ENCODE data around the gene KCNIP1. TPM values are rescaled to one million over a fixed set of nuclear protein-coding genes. Genes with fewer than 3 reads are reported as not detected.

KCNIP1 gene
- total and polyA plus RNA-seq, 9 of the 15 experiments (the other 6 are each of a cell fraction or from before 2014, with no cell fraction given), result not detected

- Histone ChIP-seq H3K9me3 (replicated peaks; ENCODE audit: control insufficient read depth, insufficient read depth, low read depth, low read length) (no peaks in the 10 kb centered on the region), H3K9ac (ENCODE audit: insufficient read depth in 1 of 2, low read depth in 2 of 2, low read length in 2 of 2) (no peak overlapping the region), H3K4me3 (no peak overlapping the region), H3K27ac (ENCODE audit: extremely low read depth, low read depth, low read length) (no peak overlapping the region), H3K36me3 (ENCODE audit: control insufficient read depth, insufficient read depth, low read length) (no peaks in the 10 kb centered on the region), H2AFZ (ENCODE audit: low read depth, low read length) (no peak overlapping the region), H3K79me2 (ENCODE audit: control insufficient read depth, insufficient read depth, low read length) (no peaks in the 10 kb centered on the region), H3K27me3 (ENCODE audit: control insufficient read depth in 2 of 2, insufficient read depth in 2 of 2, low read length in 2 of 2) (no peaks in the 10 kb centered on the region; a peak in 1 of 5 replicates), H4K20me1 (replicated peaks; ENCODE audit: control insufficient read depth, insufficient read depth, low read length) (no peaks in the 10 kb centered on the region), H3K4me2 (ENCODE audit: insufficient read depth, low read length) (no peak overlapping the region), H3K9me1 (ENCODE audit: control insufficient read depth, insufficient read depth, low read length) (no peaks in the 10 kb centered on the region), H3K4me1 (replicated peaks in 1 of 2; ENCODE audit: control insufficient read depth in 2 of 2, insufficient read depth in 2 of 2, low read length in 2 of 2) (no peaks in the 10 kb centered on the region)
- intact Hi-C loops (cut with micrococcal nuclease), result no loop called here
- ATAC-seq, result no peak
- DNase-seq (ENCODE audit: extremely low read depth in 1 of 4, low spot score in 3 of 4), result no peak
- ChIA-PET CTCF (ENCODE audit: low intra/inter-chr PET ratio) (no interaction called here), POLR2A (no interaction called here)
- TF ChIP-seq E2F1 (CRISPR knock-in tag; IDR thresholded peaks at IDR 0.05) (no peak), MNT (conservative IDR thresholded peaks at IDR 0.05) (no peak), ZNF398 (CRISPR knock-in tag; IDR thresholded peaks at IDR 0.05) (no peak), NCOA1 (IDR thresholded peaks at IDR 0.05; ENCODE audit: low read depth) (no peak), NUFIP1 (IDR thresholded peaks at IDR 0.05; ENCODE audit: partially characterized antibody) (no peak), HLTF (IDR thresholded peaks at IDR 0.05) (no peak), TFAM (CRISPR knock-in tag; conservative IDR thresholded peaks at IDR 0.05) (no peak), PREB (CRISPR knock-in tag; IDR thresholded peaks at IDR 0.05) (no peak), MTA3 (IDR thresholded peaks at IDR 0.05; ENCODE audit: borderline replicate concordance) (no peak)
- in situ Hi-C loops (cut with MboI), result no loop called here
- no peak for FAIRE-seq
- WGBS (ENCODE audit: insufficient coverage, low coverage, missing lambda C conversion rate), result 3% methylated on average over 7 of the region's 7 CpGs
- BruUV-seq (replicated peaks), result no TSS peak
Observed at GRCh38 chr5:170551622-170552021, 47.8 kb downstream of the KCNIP1 start.
